Cardiac muscle cell (in vitro differentiated cells and primary cell): ENCODE measurements around the gene PYCARD. TPM values are rescaled to one million over a fixed set of nuclear protein-coding genes. Genes with fewer than 3 reads are reported as not detected.

Experiments used
- DNase-seq, 2 donors: peaks; one replicate each; pipeline versions ENCODE4 v3.0.0 to v3.0.0-alpha.2; 2010 to 2017; ENCODE audit warnings: low read depth in 1 of 2, low spot score in 1 of 2
- H3K27ac ChIP-seq: fragments of 200-600 bp; sonication (generic); 2 replicates; pipeline ENCODE4 v1.5.1; 2016
- H3K27me3 ChIP-seq: fragments of 200-600 bp; sonication (generic); 2 replicates; pipeline ENCODE4 v1.6.0; 2016; ENCODE audit warnings: control low read depth
- H3K36me3 ChIP-seq: fragments of 200-600 bp; sonication (generic); 2 replicates; pipeline ENCODE4 v1.5.1; 2016; ENCODE audit warnings: control low read depth
- H3K4me1 ChIP-seq: fragments of 200-600 bp; sonication (generic); 2 replicates; pipeline ENCODE4 v1.8.1; 2017; ENCODE audit warnings: low read depth, mild to moderate bottlenecking, mixed run types
- H3K4me3 ChIP-seq: fragments of 200-600 bp; sonication (generic); 2 replicates; pipeline ENCODE4 v1.5.1; 2016; ENCODE audit warnings: mild to moderate bottlenecking
- H3K9me3 ChIP-seq: fragments of 200-600 bp; sonication (generic); 2 replicates; pipeline ENCODE4 v1.5.1; 2017; ENCODE audit warnings: low read depth, mild to moderate bottlenecking, control low read depth
- CTCF ChIP-seq: IDR thresholded peaks from 2 replicates; pipeline ENCODE4 v1.5.1; 2012; ENCODE audit warnings: low read depth, mild to moderate bottlenecking, low read length
- polyA plus RNA-seq: library from polyadenylated mRNA; unstranded; fragments of >200 nt; fragmentation: Nextera tagmentation; extraction: Ambion mirVana; gene quantifications from 2 replicates; pipeline ENCODE4 v1.2.1, GENCODE V29; 2016
- total RNA-seq: library from RNA; depleted of rRNA; stranded (reverse); fragments of >200 nt; gene quantifications from 2 replicates; pipeline ENCODE4 v1.2.3, GENCODE V29; 2016

Gene PYCARD
- total and polyA plus RNA-seq, 2 experiments from 2014 or later = 1.4 to 2.3 TPM

GRCh38 chr16:31243734-31244670, 41.4 kb upstream of the PYCARD start:
- H3K4me3 ChIP-seq = no peak overlapping the region
- H3K27me3 ChIP-seq = no peaks in the 10 kb centered on the region
- no peaks in the 10 kb centered on the region for H3K36me3 ChIP-seq
- no peaks in the 10 kb centered on the region for H3K4me1 ChIP-seq
- TF ChIP-seq CTCF = no peak
- H3K27ac ChIP-seq = no peak overlapping the region
- no peak for DNase-seq
- no peaks in the 10 kb centered on the region for H3K9me3 ChIP-seq

GRCh38 chr16:31242206-31242605, 39.6 kb upstream of the PYCARD start:
- no peak overlapping the region for H3K27ac ChIP-seq
- DNase-seq = peak in 1 of 2 donors; percentile 53
- H3K36me3 ChIP-seq = no peaks in the 10 kb centered on the region
- H3K4me3 ChIP-seq = no peak overlapping the region
- H3K27me3 ChIP-seq = no peaks in the 10 kb centered on the region
- no peaks in the 10 kb centered on the region for H3K4me1 ChIP-seq
- no peak for TF ChIP-seq CTCF
- no peaks in the 10 kb centered on the region for H3K9me3 ChIP-seq

GRCh38 chr16:31238041-31238440, 35.5 kb upstream of the PYCARD start:
- H3K9me3 ChIP-seq = no peaks in the 10 kb centered on the region
- TF ChIP-seq CTCF = no peak
- no peaks in the 10 kb centered on the region for H3K27me3 ChIP-seq
- no peaks in the 10 kb centered on the region for H3K4me1 ChIP-seq
- no peak for DNase-seq
- H3K4me3 ChIP-seq = no peak overlapping the region
- no peaks in the 10 kb centered on the region for H3K36me3 ChIP-seq
- H3K27ac ChIP-seq = no peak overlapping the region

- TF ChIP-seq CTCF = no peak
- no peak for DNase-seq
Observed at GRCh38 chr16:31229501-31229900, 26.9 kb upstream of the PYCARD start.

GRCh38 chr16:31228206-31228605, 25.6 kb upstream of the PYCARD start:
- Histone ChIP-seq H3K4me1 (no peaks in the 10 kb centered on the region), H3K27ac (no peak overlapping the region), H3K9me3 (no peaks in the 10 kb centered on the region), H3K4me3 (no peak overlapping the region), H3K27me3 (no peaks in the 10 kb centered on the region), H3K36me3 (no peaks in the 10 kb centered on the region)
- DNase-seq = no peak
- no peak for TF ChIP-seq CTCF

More at GRCh38 chr16:31229501-31229900, 26.9 kb upstream of the PYCARD start:
- Histone ChIP-seq H3K9me3 (no peaks in the 10 kb centered on the region), H3K4me1 (no peaks in the 10 kb centered on the region), H3K27me3 (no peaks in the 10 kb centered on the region), H3K27ac (no peak overlapping the region), H3K36me3 (no peaks in the 10 kb centered on the region), H3K4me3 (no peak overlapping the region)
